ENCODE results near the gene CDKL5. TPM values are rescaled to one million over a fixed set of nuclear protein-coding genes. Genes with fewer than 3 reads are reported as not detected.

The CDKL5 gene
- total RNA-seq, 1 donor from 2014 or later = 16.3 TPM

DNA sequence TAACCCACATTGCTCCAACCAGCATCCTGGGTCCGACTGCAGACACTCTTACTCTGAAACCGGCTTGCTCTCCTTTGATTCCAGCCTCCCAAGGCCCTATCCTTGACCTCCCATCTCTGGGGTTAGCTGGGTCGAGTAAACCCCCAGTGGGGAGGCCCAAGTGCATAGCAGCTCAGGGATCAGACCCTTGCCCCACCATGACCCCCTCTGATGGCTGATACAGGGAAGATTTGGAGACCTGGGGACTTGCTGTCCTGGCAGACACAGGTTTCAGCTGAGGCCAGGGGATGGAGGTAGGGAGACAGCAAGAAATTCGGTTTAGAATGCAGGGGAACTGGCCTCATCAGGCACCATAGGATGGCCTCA, 23.6 kb upstream of the CDKL5 start:
- H3K36me3 Mint-ChIP-seq = no peaks in the 10 kb centered on the region
- no peaks in the 10 kb centered on the region for H3K27me3 Mint-ChIP-seq (ENCODE audit: low read depth)
- DNase-seq (ENCODE audit: low spot score in 2 of 2, unreplicated experiment in 2 of 2) = no peak
- TF ChIP-seq, protein P1, sequence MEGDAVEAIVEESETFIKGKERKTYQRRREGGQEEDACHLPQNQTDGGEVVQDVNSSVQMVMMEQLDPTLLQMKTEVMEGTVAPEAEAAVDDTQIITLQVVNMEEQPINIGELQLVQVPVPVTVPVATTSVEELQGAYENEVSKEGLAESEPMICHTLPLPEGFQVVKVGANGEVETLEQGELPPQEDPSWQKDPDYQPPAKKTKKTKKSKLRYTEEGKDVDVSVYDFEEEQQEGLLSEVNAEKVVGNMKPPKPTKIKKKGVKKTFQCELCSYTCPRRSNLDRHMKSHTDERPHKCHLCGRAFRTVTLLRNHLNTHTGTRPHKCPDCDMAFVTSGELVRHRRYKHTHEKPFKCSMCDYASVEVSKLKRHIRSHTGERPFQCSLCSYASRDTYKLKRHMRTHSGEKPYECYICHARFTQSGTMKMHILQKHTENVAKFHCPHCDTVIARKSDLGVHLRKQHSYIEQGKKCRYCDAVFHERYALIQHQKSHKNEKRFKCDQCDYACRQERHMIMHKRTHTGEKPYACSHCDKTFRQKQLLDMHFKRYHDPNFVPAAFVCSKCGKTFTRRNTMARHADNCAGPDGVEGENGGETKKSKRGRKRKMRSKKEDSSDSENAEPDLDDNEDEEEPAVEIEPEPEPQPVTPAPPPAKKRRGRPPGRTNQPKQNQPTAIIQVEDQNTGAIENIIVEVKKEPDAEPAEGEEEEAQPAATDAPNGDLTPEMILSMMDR (IDR thresholded peaks at IDR 0.05; ENCODE audit: unreplicated experiment) = no peak
- H3K4me1 Mint-ChIP-seq = no peaks in the 10 kb centered on the region
- H3K27ac Mint-ChIP-seq = no peak overlapping the region
- peaks cover 20% of the 10 kb centered on the region for H3K9me3 Mint-ChIP-seq
- no peak overlapping the region for H3K4me3 Mint-ChIP-seq

DNA sequence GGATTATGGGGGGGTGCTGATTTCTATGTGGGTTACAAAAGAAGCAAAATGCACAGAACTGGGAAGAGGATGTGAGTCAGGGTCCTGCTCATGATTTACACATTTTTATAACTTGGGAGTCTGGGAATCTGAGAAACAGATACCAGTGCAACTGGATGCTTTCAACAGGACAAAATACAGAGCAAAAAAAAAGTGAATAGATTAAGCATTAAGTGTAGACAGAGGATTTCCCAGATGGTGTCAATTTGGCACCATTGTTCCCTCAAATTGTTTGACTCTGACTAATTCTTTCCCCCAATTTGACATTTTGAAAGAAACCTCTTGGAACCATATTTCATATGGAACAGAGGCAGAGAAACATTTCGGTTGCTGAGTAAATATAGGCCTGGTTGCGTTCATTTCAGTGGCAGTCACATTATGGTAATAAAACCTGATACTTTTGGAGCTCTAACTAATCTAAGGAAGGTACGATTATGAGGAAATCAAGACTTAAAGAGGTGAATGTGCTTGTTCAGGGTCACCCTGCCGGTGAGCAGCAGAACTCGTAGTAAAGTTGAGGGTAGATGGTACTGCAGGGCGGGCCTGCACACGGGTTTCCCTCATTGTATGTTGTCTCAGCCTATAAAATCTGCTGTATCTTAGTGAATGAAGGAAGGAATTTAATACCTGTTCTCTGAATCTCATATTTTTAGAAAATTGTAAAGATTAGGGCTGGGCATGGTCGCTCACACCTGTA, 18.7 kb upstream of the CDKL5 start:
- H3K27me3 Mint-ChIP-seq (ENCODE audit: low read depth) = no peaks in the 10 kb centered on the region
- TF ChIP-seq, protein P1 (IDR thresholded peaks at IDR 0.05; ENCODE audit: unreplicated experiment) = no peak
- peaks cover 12% of the 10 kb centered on the region for H3K9me3 Mint-ChIP-seq
- no peaks in the 10 kb centered on the region for H3K4me1 Mint-ChIP-seq
- no peak overlapping the region for H3K27ac Mint-ChIP-seq
- no peak overlapping the region for H3K4me3 Mint-ChIP-seq
- DNase-seq (ENCODE audit: low spot score in 2 of 2, unreplicated experiment in 2 of 2) = no peak
- no peaks in the 10 kb centered on the region for H3K36me3 Mint-ChIP-seq

- H3K27me3 Mint-ChIP-seq (ENCODE audit: low read depth) = no peaks in the 10 kb centered on the region
- H3K4me1 Mint-ChIP-seq = no peaks in the 10 kb centered on the region
- no peaks in the 10 kb centered on the region for H3K36me3 Mint-ChIP-seq
- H3K4me3 Mint-ChIP-seq = no peak overlapping the region
- TF ChIP-seq, protein P1 (IDR thresholded peaks at IDR 0.05; ENCODE audit: unreplicated experiment) = no peak
- peaks cover 3% of the 10 kb centered on the region for H3K9me3 Mint-ChIP-seq
- no peak for DNase-seq (ENCODE audit: low spot score in 2 of 2, unreplicated experiment in 2 of 2)
- no peak overlapping the region for H3K27ac Mint-ChIP-seq
Observed at GRCh38 chrX:18410038-18410437, 15.4 kb upstream of the CDKL5 start.

GRCh38 chrX:18415386-18415785, 10.0 kb upstream of the CDKL5 start:
- DNase-seq (ENCODE audit: low spot score in 2 of 2, unreplicated experiment in 2 of 2) = no peak
- Mint-ChIP-seq H3K4me3 (no peak overlapping the region), H3K36me3 (no peaks in the 10 kb centered on the region), H3K27me3 (ENCODE audit: low read depth) (no peaks in the 10 kb centered on the region), H3K4me1 (no peaks in the 10 kb centered on the region), H3K27ac (no peak overlapping the region), H3K9me3 (peaks cover 4% of the 10 kb centered on the region)
- TF ChIP-seq, protein P1 (IDR thresholded peaks at IDR 0.05; ENCODE audit: unreplicated experiment) = no peak

GRCh38 chrX:18422325-18422724, 3.1 kb upstream of the CDKL5 start:
- Mint-ChIP-seq H3K27ac (no peak overlapping the region), H3K27me3 (ENCODE audit: low read depth) (no peaks in the 10 kb centered on the region), H3K4me3 (no peak overlapping the region), H3K9me3 (peaks cover 4% of the 10 kb centered on the region), H3K4me1 (peaks cover 10% of the 10 kb centered on the region), H3K36me3 (no peaks in the 10 kb centered on the region)
- TF ChIP-seq, protein P1 (IDR thresholded peaks at IDR 0.05; ENCODE audit: unreplicated experiment) = no peak
- DNase-seq (ENCODE audit: low spot score in 2 of 2, unreplicated experiment in 2 of 2) = no peak
